ENCODE data around the gene NFATC4. TPM values are rescaled to one million over a fixed set of nuclear protein-coding genes. Genes with fewer than 3 reads are reported as not detected.

Gene NFATC4
- total and polyA plus RNA-seq, 7 donors, result 2.7 to 12.0 (median 7.3) TPM

DNA sequence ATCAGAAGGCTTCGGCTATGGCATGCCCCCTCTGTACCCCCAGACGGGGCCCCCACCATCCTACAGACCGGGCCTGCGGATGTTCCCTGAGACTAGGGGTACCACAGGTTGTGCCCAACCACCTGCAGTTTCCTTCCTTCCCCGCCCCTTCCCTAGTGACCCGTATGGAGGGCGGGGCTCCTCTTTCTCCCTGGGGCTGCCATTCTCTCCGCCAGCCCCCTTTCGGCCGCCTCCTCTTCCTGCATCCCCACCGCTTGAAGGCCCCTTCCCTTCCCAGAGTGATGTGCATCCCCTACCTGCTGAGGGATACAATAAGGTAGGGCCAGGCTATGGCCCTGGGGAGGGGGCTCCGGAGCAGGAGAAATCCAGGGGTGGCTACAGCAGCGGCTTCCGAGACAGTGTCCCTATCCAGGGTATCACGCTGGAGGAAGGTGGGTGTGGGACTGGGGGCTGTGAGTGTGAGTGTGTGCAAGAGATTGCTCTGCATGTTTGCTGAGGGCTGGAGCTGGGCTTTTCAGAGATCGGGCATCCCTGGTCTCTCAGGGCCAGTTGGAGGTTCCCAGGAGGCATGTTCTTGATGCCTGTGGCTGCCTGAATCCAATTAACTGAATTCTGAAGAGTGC lies 8.6 kb downstream of the NFATC4 start:
- TF ChIP-seq CTCF (IDR thresholded peaks at IDR 0.05), result no peak
- Histone ChIP-seq H3K9me3 (no peaks in the 10 kb centered on the region), H3K27me3 (ENCODE audit: insufficient read depth in 3 of 3, low read length in 2 of 3) (no peaks in the 10 kb centered on the region), H3K27ac (no peak overlapping the region), H3K36me3 (ENCODE audit: insufficient read depth in 1 of 2, low read depth in 1 of 2) (no peaks in the 10 kb centered on the region), H3K4me3 (no peak overlapping the region), H3K4me1 (no peaks in the 10 kb centered on the region)
- DNase-seq (no peak), ATAC-seq (no peak)
- intact Hi-C loops (cut with DNase I), result no loop called here
- WGBS, 3 donors, result 64 to 72% (median 68%) methylated on average over 16 of the region's 16 CpGs

GRCh38 chr14:24377126-24377525 lies 9.1 kb downstream of the NFATC4 start:
- intact Hi-C loops (cut with DNase I), result no loop called here
- no peaks in the 10 kb centered on the region for H3K27me3 ChIP-seq (ENCODE audit: insufficient read depth in 3 of 3, low read length in 2 of 3)
- ATAC-seq (no peak), DNase-seq (no peak)
- no peaks in the 10 kb centered on the region for H3K4me1 ChIP-seq
- H3K27ac ChIP-seq, result no peak overlapping the region
- no peak for TF ChIP-seq CTCF (IDR thresholded peaks at IDR 0.05)
- no peaks in the 10 kb centered on the region for H3K9me3 ChIP-seq
- 77 to 84% (median 78%) methylated on average over 7 of the region's 7 CpGs for WGBS, 3 donors
- no peaks in the 10 kb centered on the region for H3K36me3 ChIP-seq (ENCODE audit: insufficient read depth in 1 of 2, low read depth in 1 of 2)
- no peak overlapping the region for H3K4me3 ChIP-seq

DNA sequence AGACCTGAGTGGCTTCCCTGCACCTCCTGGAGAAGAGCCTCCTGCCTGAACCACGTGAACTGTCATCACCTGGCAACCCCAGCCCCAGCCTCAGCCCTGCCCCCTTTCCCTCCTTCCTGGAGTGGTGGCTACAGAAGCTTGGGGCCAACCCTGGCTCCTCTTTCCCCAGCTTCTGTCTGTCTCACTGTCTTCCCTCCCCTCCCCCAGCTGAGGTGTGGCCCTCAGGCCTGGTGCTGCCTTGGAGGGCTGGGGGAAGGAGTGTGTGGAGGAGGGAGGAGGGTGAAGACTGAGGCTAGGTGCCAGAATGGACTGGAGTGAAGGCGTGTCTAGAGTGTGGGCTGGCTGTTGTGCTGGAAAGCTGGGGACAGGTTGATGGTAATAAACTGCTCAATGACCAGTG lies 9.7 kb downstream of the NFATC4 start:
- intact Hi-C loops (cut with DNase I), result no loop called here
- H3K4me3 ChIP-seq, result no peak overlapping the region
- no peaks in the 10 kb centered on the region for H3K4me1 ChIP-seq
- no peak overlapping the region for H3K27ac ChIP-seq
- H3K36me3 ChIP-seq (ENCODE audit: insufficient read depth in 1 of 2, low read depth in 1 of 2), result no peaks in the 10 kb centered on the region
- TF ChIP-seq CTCF (IDR thresholded peaks at IDR 0.05), result no peak
- 77 to 87% (median 80%) methylated on average over 2 of the region's 2 CpGs for WGBS, 3 donors
- H3K9me3 ChIP-seq, result no peaks in the 10 kb centered on the region
- ATAC-seq (no peak), DNase-seq (no peak)
- no peaks in the 10 kb centered on the region for H3K27me3 ChIP-seq (ENCODE audit: insufficient read depth in 3 of 3, low read length in 2 of 3)

DNA sequence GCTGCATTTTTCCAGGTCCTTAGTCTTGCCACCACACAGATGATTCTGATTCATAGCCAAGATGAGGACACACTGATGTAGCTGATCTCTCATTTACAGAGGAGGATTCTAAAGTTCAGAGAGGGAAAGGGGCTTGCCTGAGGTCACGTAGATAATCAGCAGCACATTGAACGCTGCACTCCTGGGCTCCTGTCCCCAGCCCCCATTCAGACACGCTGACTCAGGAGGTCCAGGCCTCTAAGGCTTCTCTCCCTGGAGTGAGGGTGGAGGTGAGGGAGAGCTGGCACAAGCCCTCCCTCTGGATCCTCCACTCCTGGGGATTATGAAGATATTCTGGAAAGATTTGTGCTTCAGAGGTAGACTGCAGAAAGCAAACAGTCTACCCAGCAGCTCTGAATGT lies 10.3 kb downstream of the NFATC4 start:
- WGBS, 3 donors, result 76 to 89% (median 78%) methylated on average over 3 of the region's 3 CpGs
- intact Hi-C loops (cut with DNase I), result no loop called here
- no peak for ATAC-seq
- TF ChIP-seq CTCF (IDR thresholded peaks at IDR 0.05), result no peak
- no peak for DNase-seq
- Histone ChIP-seq H3K36me3 (ENCODE audit: insufficient read depth in 1 of 2, low read depth in 1 of 2) (no peaks in the 10 kb centered on the region), H3K4me1 (no peaks in the 10 kb centered on the region), H3K9me3 (no peaks in the 10 kb centered on the region), H3K27me3 (ENCODE audit: insufficient read depth in 3 of 3, low read length in 2 of 3) (no peaks in the 10 kb centered on the region), H3K4me3 (no peak overlapping the region), H3K27ac (no peak overlapping the region)

Measured in psoas muscle (tissue), 8 donors.